ENCODE results near the gene C3AR1.

GRCh38 chr12:8099235-8099634 is 33.1 kb upstream of the C3AR1 start:
- TF ChIP-seq POLR2AphosphoS5 (IDR thresholded peaks at IDR 0.05) (no peak), CTCF (IDR thresholded peaks at IDR 0.05) (no peak)
